HG03460 (cell line): ENCODE results near the gene HAPLN3.

Experiments
- ATAC-seq: cut with Tn5 transposase; IDR thresholded peaks from one replicate; pipeline ENCODE4 v1.9.1; 2021; ENCODE audit not compliant: unreplicated experiment

The HAPLN3 gene

GRCh38 chr15:88832820-88833730 lies 62.3 kb downstream of the HAPLN3 start:
- no peak for ATAC-seq

- no peak for ATAC-seq
These were observed 65.3 kb downstream of the HAPLN3 start for GRCh38 chr15:88830016-88830415.

- no peak for ATAC-seq
These were observed 66.6 kb downstream of the HAPLN3 start for GRCh38 chr15:88828791-88829190.
